Keratinocyte (primary cell): ENCODE results near the gene GLOD4. TPM values are rescaled to one million over a fixed set of nuclear protein-coding genes. Genes with fewer than 3 reads are reported as not detected.

ENCODE experiments used
- DNase-seq: peaks from one replicate; pipeline ENCODE4 v3.0.0-alpha.2; 2011; ENCODE audit warnings: low read depth, missing footprints, low spot score
- FAIRE-seq: peaks from 2 replicates; lab custom pipeline; 2011; peaks lifted over from hg19 to GRCh38; lab: Jason Lieb, UNC
- H2AFZ ChIP-seq: 2 replicates; pipeline ENCODE4 v1.6.0; 2012; ENCODE audit warnings: low read length, control low read depth, inconsistent platforms; ENCODE audit not compliant: control insufficient read depth
- H3K27ac ChIP-seq: 2 replicates; pipeline ENCODE4 v1.5.1; 2011; ENCODE audit warnings: low read length; ENCODE audit not compliant: control insufficient read depth, insufficient read depth
- H3K27me3 ChIP-seq: 3 replicates; pipeline ENCODE4 v1.6.0; 2011; ENCODE audit warnings: low read length; ENCODE audit not compliant: control insufficient read depth, insufficient read depth; ENCODE audit errors: extremely low read depth
- H3K36me3 ChIP-seq, 2 experiments: 2 replicates in 1 of 2; 3 replicates in 1 of 2; pipeline ENCODE4 v1.5.1; 2011; ENCODE audit warnings: low read length in 2 of 2, mild to moderate bottlenecking in 1 of 2; ENCODE audit not compliant: control insufficient read depth in 2 of 2, insufficient read depth in 2 of 2; ENCODE audit errors: extremely low read depth in 1 of 2
- H3K4me1 ChIP-seq: 3 replicates; pipeline ENCODE4 v1.5.1; 2011; ENCODE audit warnings: low read length; ENCODE audit not compliant: control insufficient read depth, insufficient read depth; ENCODE audit errors: extremely low read depth
- H3K4me2 ChIP-seq: 3 replicates; pipeline ENCODE4 v1.6.0; 2011; ENCODE audit warnings: low read depth, low read length; ENCODE audit not compliant: control insufficient read depth, insufficient read depth; ENCODE audit errors: extremely low read depth
- H3K4me3 ChIP-seq, 3 experiments: fragments of 200-600 bp in 1 of 3; sonication (generic) in 1 of 3; 2 replicates in 2 of 3; 3 replicates in 1 of 3; pipeline ENCODE4 v1.5.1; 2011 to 2016; ENCODE audit warnings: low read length in 3 of 3, mild to moderate bottlenecking in 3 of 3, control low read depth in 2 of 3, inconsistent platforms in 1 of 3, low read depth in 1 of 3, mixed read lengths in 1 of 3, mixed run types in 1 of 3, moderate library complexity in 1 of 3; ENCODE audit not compliant: control insufficient read depth in 2 of 3, insufficient read depth in 2 of 3; ENCODE audit errors: extremely low read depth in 1 of 3
- H3K79me2 ChIP-seq: 2 replicates; pipeline ENCODE4 v1.6.0; 2012; ENCODE audit warnings: low read length; ENCODE audit not compliant: control insufficient read depth, insufficient read depth
- H3K9ac ChIP-seq: 3 replicates; pipeline ENCODE4 v1.6.0; 2011; ENCODE audit warnings: low read length; ENCODE audit not compliant: control insufficient read depth, insufficient read depth; ENCODE audit errors: extremely low read depth
- H3K9me1 ChIP-seq: 3 replicates; pipeline ENCODE4 v1.6.0; 2011; ENCODE audit warnings: low read length; ENCODE audit not compliant: control insufficient read depth, insufficient read depth; ENCODE audit errors: extremely low read depth
- H3K9me3 ChIP-seq: 2 replicates; pipeline ENCODE4 v1.5.1; 2012; ENCODE audit warnings: low read depth, low read length; ENCODE audit not compliant: control insufficient read depth
- H4K20me1 ChIP-seq: 3 replicates; pipeline ENCODE4 v1.6.0; 2011; ENCODE audit warnings: low read length; ENCODE audit not compliant: control insufficient read depth, insufficient read depth; ENCODE audit errors: extremely low read depth
- EZH2 ChIP-seq: IDR thresholded peaks from one replicate; pipeline ENCODE4 v1.6.1; 2012; ENCODE audit warnings: inconsistent platforms, mild to moderate bottlenecking, low read length, moderate library complexity
- dilution Hi-C: fragments of 300-500 bp; cut with MboI; formaldehyde crosslinking; loops from one replicate; pipeline ENCODE4 v1.7.0; 2020; ENCODE audit warnings: low sequenced_read_pairs; ENCODE audit not compliant: extremely low pct_ligation_motif_present
- polyA plus RNA-seq, 5 experiments: library from polyadenylated mRNA; depleted of rRNA in 3 of 5; stranded (reverse) in 3 of 5; stranded (forward) in 1 of 5; unstranded in 1 of 5; fragments of >200 nt; gene quantifications; 1 replicate in 1 of 5; 2 replicates in 3 of 5; 3 replicates in 1 of 5; pipeline versions ENCODE4 v1.2.1 to v1.2.3, GENCODE V29; 2011 to 2012; ENCODE audit warnings: missing spikeins in 2 of 5, low read depth in 1 of 5, low replicate concordance in 1 of 5
- TF ChIP-seq, protein P1 (sequence below), 3 experiments: IDR thresholded peaks in 1 of 3; conservative IDR thresholded peaks in 1 of 3; optimal IDR thresholded peaks in 1 of 3; 2 replicates in 2 of 3; 3 replicates in 1 of 3; pipeline versions ENCODE3 to v1.5.1; 2011; ENCODE audit warnings: low read length in 3 of 3, mild to moderate bottlenecking in 3 of 3, moderate library complexity in 2 of 3, control low read depth in 1 of 3, inconsistent platforms in 1 of 3; ENCODE audit not compliant: insufficient read depth in 2 of 3; ENCODE audit errors: extremely low read depth in 1 of 3

GLOD4 gene
- polyA plus RNA-seq, 1 donor (not counting 4 experiments of a cell fraction or from before 2014, with no cell fraction given), result 71.9 TPM

DNA sequence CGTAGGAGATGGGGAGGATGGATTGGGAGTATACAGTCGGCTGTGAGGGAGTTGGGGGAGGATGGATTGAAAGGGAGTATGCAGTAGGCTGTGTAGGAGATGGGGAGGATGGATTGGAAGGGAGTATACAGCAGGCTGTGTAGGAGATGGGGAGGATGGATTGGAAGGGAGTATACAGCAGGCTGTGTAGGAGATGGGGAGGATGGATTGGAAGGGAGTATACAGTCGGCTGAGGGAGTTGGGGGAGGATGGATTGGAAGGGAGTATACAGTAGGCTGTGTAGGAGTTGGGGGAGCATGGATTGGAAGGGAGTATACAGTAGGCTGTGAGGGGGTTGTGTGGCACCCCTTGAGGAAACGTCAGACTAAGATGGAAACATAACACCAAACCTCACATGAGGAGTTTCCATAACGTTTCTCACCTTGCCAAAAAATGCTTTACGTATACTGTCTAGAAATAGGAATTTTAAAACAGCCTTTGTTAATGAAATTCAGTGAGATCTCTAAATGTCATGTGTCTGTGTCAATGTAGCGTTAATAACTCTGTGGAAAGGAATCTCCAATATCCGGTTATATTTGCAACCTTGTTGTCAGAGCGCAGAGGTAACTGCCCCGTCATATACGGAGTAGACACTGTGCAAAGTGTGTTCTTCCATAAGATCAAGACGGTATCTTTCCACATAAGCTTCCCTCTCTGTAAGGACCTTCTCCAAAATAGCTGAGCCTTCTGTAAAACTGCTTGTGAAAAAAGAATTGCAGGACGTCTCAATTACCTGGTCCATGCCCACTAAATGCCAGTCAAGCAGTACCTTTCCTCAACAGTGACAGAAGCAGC lies 61.2 kb downstream of the GLOD4 start:
- Histone ChIP-seq H3K4me2 (peak overlapping the region; percentile 67), H3K27me3 (no peaks in the 10 kb centered on the region), H3K4me1 (peaks cover 20% of the 10 kb centered on the region), H3K9me1 (no peaks in the 10 kb centered on the region), H3K4me3 (peak overlapping the region in 1 of 3 experiments; percentile 44), H3K27ac (peak overlapping the region; percentile 93), H3K9me3 (no peaks in the 10 kb centered on the region), H4K20me1 (no peaks in the 10 kb centered on the region), H2AFZ (peak overlapping the region; percentile 0), H3K9ac (peak overlapping the region; percentile 50), H3K36me3 (peaks cover 0 to 3% of the 10 kb centered on the region in 2 experiments), H3K79me2 (peaks cover 1% of the 10 kb centered on the region)
- FAIRE-seq, result no peak
- dilution Hi-C loops, result no loop called here
- DNase-seq, result no peak
- no peak for TF ChIP-seq EZH2
- TF ChIP-seq, protein P1, sequence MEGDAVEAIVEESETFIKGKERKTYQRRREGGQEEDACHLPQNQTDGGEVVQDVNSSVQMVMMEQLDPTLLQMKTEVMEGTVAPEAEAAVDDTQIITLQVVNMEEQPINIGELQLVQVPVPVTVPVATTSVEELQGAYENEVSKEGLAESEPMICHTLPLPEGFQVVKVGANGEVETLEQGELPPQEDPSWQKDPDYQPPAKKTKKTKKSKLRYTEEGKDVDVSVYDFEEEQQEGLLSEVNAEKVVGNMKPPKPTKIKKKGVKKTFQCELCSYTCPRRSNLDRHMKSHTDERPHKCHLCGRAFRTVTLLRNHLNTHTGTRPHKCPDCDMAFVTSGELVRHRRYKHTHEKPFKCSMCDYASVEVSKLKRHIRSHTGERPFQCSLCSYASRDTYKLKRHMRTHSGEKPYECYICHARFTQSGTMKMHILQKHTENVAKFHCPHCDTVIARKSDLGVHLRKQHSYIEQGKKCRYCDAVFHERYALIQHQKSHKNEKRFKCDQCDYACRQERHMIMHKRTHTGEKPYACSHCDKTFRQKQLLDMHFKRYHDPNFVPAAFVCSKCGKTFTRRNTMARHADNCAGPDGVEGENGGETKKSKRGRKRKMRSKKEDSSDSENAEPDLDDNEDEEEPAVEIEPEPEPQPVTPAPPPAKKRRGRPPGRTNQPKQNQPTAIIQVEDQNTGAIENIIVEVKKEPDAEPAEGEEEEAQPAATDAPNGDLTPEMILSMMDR (optimal IDR thresholded peaks at IDR 0.05 in 1 of 3, IDR thresholded peaks at IDR 0.05 in 1 of 3, conservative IDR thresholded peaks at IDR 0.05 in 1 of 3; ENCODE audit: extremely low read depth in 1 of 3, insufficient read depth in 2 of 3, low read length in 3 of 3), result no peak

DNA sequence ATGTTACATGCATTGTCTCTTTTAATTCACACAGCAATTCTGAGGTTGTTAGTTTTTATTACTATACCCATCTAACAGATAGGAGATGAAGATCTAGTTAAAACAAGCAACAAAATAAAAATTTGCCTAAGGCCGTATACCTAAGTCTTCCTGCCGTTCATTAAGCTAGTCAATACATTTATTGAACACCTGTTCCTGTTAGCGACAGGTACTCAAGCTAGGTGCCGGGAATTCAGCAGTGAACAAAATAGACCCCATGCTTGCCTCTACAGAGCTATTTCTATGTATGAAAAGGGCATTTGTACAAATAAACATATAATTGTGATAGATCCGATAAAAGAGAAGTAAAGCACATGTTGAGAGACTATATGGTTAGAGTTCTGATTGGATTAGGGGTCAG lies 64.0 kb downstream of the GLOD4 start:
- Histone ChIP-seq H3K9me3 (no peaks in the 10 kb centered on the region), H3K27ac (no peak overlapping the region), H2AFZ (no peak overlapping the region), H4K20me1 (no peaks in the 10 kb centered on the region), H3K79me2 (peaks cover 16% of the 10 kb centered on the region), H3K9ac (no peak overlapping the region), H3K27me3 (no peaks in the 10 kb centered on the region), H3K36me3 (peaks cover 0 to 3% of the 10 kb centered on the region in 2 experiments), H3K4me3 (no peak overlapping the region), H3K4me2 (no peak overlapping the region), H3K9me1 (no peaks in the 10 kb centered on the region), H3K4me1 (peaks cover 20% of the 10 kb centered on the region)
- FAIRE-seq (no peak), DNase-seq (no peak)
- dilution Hi-C loops, result no loop called here
- no peak for TF ChIP-seq EZH2
- TF ChIP-seq, protein P1 (optimal IDR thresholded peaks at IDR 0.05 in 1 of 3, IDR thresholded peaks at IDR 0.05 in 1 of 3, conservative IDR thresholded peaks at IDR 0.05 in 1 of 3; ENCODE audit: extremely low read depth in 1 of 3, insufficient read depth in 2 of 3, low read length in 3 of 3), result no peak

Other genes with a start within 250 kb of the GLOD4 start
- 32.0 to 38.2 TPM (median 33.2 TPM) in 3 replicates for gene VPS53, start 67.4 kb downstream of the GLOD4 start, polyA plus RNA-seq
- gene TLCD3A, start 49.7 kb downstream of the GLOD4 start, polyA plus RNA-seq, result 34.1 to 44.3 TPM (median 41.1 TPM) in 3 replicates
- 29.5 to 34.2 TPM (median 30.2 TPM) in 3 replicates for gene GEMIN4, start 30.0 kb downstream of the GLOD4 start, polyA plus RNA-seq
- gene MRM3, start 73 bp upstream of the GLOD4 start, polyA plus RNA-seq, result 10.9 to 15.5 TPM (median 11.5 TPM) in 3 replicates
- gene NXN, start 197.5 kb upstream of the GLOD4 start, polyA plus RNA-seq, result 90.4 to 99.3 TPM (median 94.4 TPM) in 3 replicates
- 11.1 to 24.8 TPM (median 14.4 TPM) in 3 replicates for gene TIMM22, start 214.8 kb upstream of the GLOD4 start, polyA plus RNA-seq